Common myeloid progenitor, CD34-positive (primary cell): ENCODE results near the gene RAB11FIP4.

Experiments used
- CTCF ChIA-PET: fragments of 350-600 bp; sonication (Branson Sonifier 250); formaldehyde crosslinking; loops from one replicate; lab custom pipeline; 2021; ENCODE audit warnings: antibody characterized with exemption; lab: Charles Lee
- POLR2A ChIA-PET: fragments of 350-600 bp; sonication (Branson Sonifier 250); formaldehyde crosslinking; loops from one replicate; lab custom pipeline; 2021; ENCODE audit warnings: antibody characterized with exemption; lab: Charles Lee
- DNase-seq, 3 donors: peaks; one replicate each; pipeline versions ENCODE4 v3.0.0 to v3.0.0-alpha.2; 2013
- H3K27ac ChIP-seq, 2 experiments: 1 replicate in 1 of 2; 2 replicates in 1 of 2; pipeline ENCODE4 v1.7.0; 2013; ENCODE audit warnings: inconsistent platforms in 2 of 2, low read length in 2 of 2, mild to moderate bottlenecking in 2 of 2, low read depth in 1 of 2, moderate library complexity in 1 of 2; ENCODE audit not compliant: severe bottlenecking in 2 of 2, insufficient read depth in 1 of 2, poor library complexity in 1 of 2
- H3K27me3 ChIP-seq, 5 experiments: replicated peaks in 2 of 5; 1 replicate in 3 of 5; 2 replicates in 2 of 5; pipeline versions ENCODE4 v1.6.1 to v1.7.0; 2013; ENCODE audit warnings: low read length in 4 of 5, mild to moderate bottlenecking in 2 of 5, moderate library complexity in 2 of 5, inconsistent platforms in 1 of 5; ENCODE audit not compliant: insufficient read depth in 5 of 5, control insufficient read depth in 4 of 5
- H3K36me3 ChIP-seq, 4 experiments: 1 replicate in 2 of 4; 2 replicates in 2 of 4; pipeline versions ENCODE4 v1.6.1 to v1.7.0; 2013; ENCODE audit warnings: low read length in 3 of 4, control low read depth in 1 of 4, mild to moderate bottlenecking in 1 of 4; ENCODE audit not compliant: control insufficient read depth in 4 of 4, insufficient read depth in 4 of 4
- H3K4me1 ChIP-seq, 4 experiments: 1 replicate in 3 of 4; 2 replicates in 1 of 4; pipeline versions ENCODE4 v1.6.1 to v1.7.1; 2013; ENCODE audit warnings: low read length in 3 of 4, mild to moderate bottlenecking in 3 of 4, control low read depth in 1 of 4, inconsistent platforms in 1 of 4, moderate library complexity in 1 of 4; ENCODE audit not compliant: control insufficient read depth in 4 of 4, insufficient read depth in 4 of 4; ENCODE audit errors: control extremely low read depth in 1 of 4
- H3K4me3 ChIP-seq, 7 experiments: 1 replicate in 4 of 7; 2 replicates in 3 of 7; pipeline versions ENCODE4 v1.5.1 to v1.7.0; 2013; ENCODE audit warnings: mild to moderate bottlenecking in 7 of 7, low read length in 6 of 7, moderate library complexity in 6 of 7, inconsistent platforms in 2 of 7, low read depth in 2 of 7, control low read depth in 1 of 7; ENCODE audit not compliant: insufficient read depth in 4 of 7, control insufficient read depth in 1 of 7; ENCODE audit errors: extremely low read depth in 1 of 7
- H3K9me3 ChIP-seq, 5 experiments: 1 replicate in 4 of 5; 2 replicates in 1 of 5; pipeline versions ENCODE4 v1.6.1 to v1.7.1; 2013; ENCODE audit warnings: low read length in 4 of 5, mild to moderate bottlenecking in 2 of 5, inconsistent platforms in 1 of 5, low read depth in 1 of 5, moderate library complexity in 1 of 5; ENCODE audit not compliant: control insufficient read depth in 4 of 5, insufficient read depth in 2 of 5; ENCODE audit errors: control extremely low read depth in 1 of 5
- WGBS: methylation state at CpG from one replicate; pipeline ENCODE4 v1.1.5; 2013; ENCODE audit not compliant: insufficient coverage; 5-methylcytosine and 5-hydroxymethylcytosine counted together

Gene RAB11FIP4

GRCh38 chr17:31411707-31412285 lies 20.3 kb downstream of the RAB11FIP4 start:
- no peak overlapping the region for H3K4me3 ChIP-seq
- H3K27ac ChIP-seq: no peak overlapping the region
- ChIA-PET POLR2A (no interaction called here), CTCF (interaction anchor here (1.0 to 1.3 kb wide), 3 partner anchors 14 to 22 kb away, joined by 3 to 4 read pairs (median 3); no protein-coding TSS in a partner anchor)
- H3K4me1 ChIP-seq: peaks cover 0 to 6% (median 0%) of the 10 kb centered on the region in 4 experiments
- H3K27me3 ChIP-seq: peaks cover 0 to 5% (median 0%) of the 10 kb centered on the region in 5 experiments
- H3K36me3 ChIP-seq: no peaks in the 10 kb centered on the region
- DNase-seq: no peak
- 100% methylated on average over 8 of the region's 13 CpGs for WGBS
- H3K9me3 ChIP-seq: no peaks in the 10 kb centered on the region

GRCh38 chr17:31412511-31412910 lies 21.0 kb downstream of the RAB11FIP4 start:
- Histone ChIP-seq H3K9me3 (no peaks in the 10 kb centered on the region), H3K4me1 (peaks cover 0 to 6% (median 0%) of the 10 kb centered on the region in 4 experiments), H3K4me3 (no peak overlapping the region), H3K36me3 (no peaks in the 10 kb centered on the region), H3K27ac (no peak overlapping the region), H3K27me3 (peaks cover 0 to 2% (median 0%) of the 10 kb centered on the region in 5 experiments)
- CTCF ChIA-PET: interaction anchor here (1.3 kb wide), 1 partner anchor 15 kb away, joined by 3 read pairs; no protein-coding TSS in a partner anchor
- POLR2A ChIA-PET: no interaction called here
- 80% methylated on average over 6 of the region's 6 CpGs for WGBS
- DNase-seq: no peak

GRCh38 chr17:31413081-31413799 lies 21.8 kb downstream of the RAB11FIP4 start:
- Histone ChIP-seq H3K27me3 (peaks cover 0 to 2% (median 0%) of the 10 kb centered on the region in 5 experiments), H3K4me1 (peaks cover 0 to 6% (median 0%) of the 10 kb centered on the region in 4 experiments), H3K27ac (no peak overlapping the region), H3K36me3 (no peaks in the 10 kb centered on the region), H3K9me3 (no peaks in the 10 kb centered on the region), H3K4me3 (no peak overlapping the region)
- no peak for DNase-seq
- POLR2A ChIA-PET: interaction anchor here (0.5 kb wide), 1 partner anchor 232 kb away, joined by 3 read pairs; no protein-coding TSS in a partner anchor
- WGBS: 90% methylated on average over 11 of the region's 15 CpGs
- CTCF ChIA-PET: interaction anchor here (1.3 kb wide), 1 partner anchor 15 kb away, joined by 3 read pairs; no protein-coding TSS in a partner anchor

- Histone ChIP-seq H3K36me3 (no peaks in the 10 kb centered on the region), H3K4me1 (peaks cover 0 to 6% (median 0%) of the 10 kb centered on the region in 4 experiments), H3K27me3 (peaks cover 0 to 2% (median 0%) of the 10 kb centered on the region in 5 experiments), H3K27ac (no peak overlapping the region), H3K4me3 (no peak overlapping the region), H3K9me3 (no peaks in the 10 kb centered on the region)
- DNase-seq: no peak
- WGBS: 89% methylated on average over 12 of the region's 12 CpGs
- POLR2A ChIA-PET: interaction anchor here (0.5 kb wide), 1 partner anchor 232 kb away, joined by 3 read pairs; no protein-coding TSS in a partner anchor
- CTCF ChIA-PET: interaction anchor here (1.0 to 1.8 kb wide), 2 partner anchors 12 to 24 kb away, joined by 3 to 5 read pairs; no protein-coding TSS in a partner anchor
Observed at GRCh38 chr17:31413874-31414549, 22.5 kb downstream of the RAB11FIP4 start.

- CTCF ChIA-PET: interaction anchor here (1.0 to 1.8 kb wide), 2 partner anchors 13 to 25 kb away, joined by 3 to 5 read pairs; no protein-coding TSS in a partner anchor
- Histone ChIP-seq H3K27ac (no peak overlapping the region), H3K27me3 (peaks cover 0 to 2% (median 0%) of the 10 kb centered on the region in 5 experiments), H3K4me1 (peaks cover 0 to 6% (median 0%) of the 10 kb centered on the region in 4 experiments), H3K9me3 (no peaks in the 10 kb centered on the region), H3K36me3 (no peaks in the 10 kb centered on the region), H3K4me3 (no peak overlapping the region)
- WGBS: 96% methylated on average over 5 of the region's 6 CpGs
- DNase-seq: no peak
- POLR2A ChIA-PET: no interaction called here
Observed at GRCh38 chr17:31414550-31414918, 23.1 kb downstream of the RAB11FIP4 start.

GRCh38 chr17:31415004-31415454 lies 23.6 kb downstream of the RAB11FIP4 start:
- Histone ChIP-seq H3K9me3 (no peaks in the 10 kb centered on the region), H3K27me3 (peaks cover 0 to 2% (median 0%) of the 10 kb centered on the region in 5 experiments), H3K36me3 (no peaks in the 10 kb centered on the region), H3K27ac (no peak overlapping the region), H3K4me1 (peaks cover 0 to 6% (median 0%) of the 10 kb centered on the region in 4 experiments), H3K4me3 (no peak overlapping the region)
- DNase-seq: peak in 2 of 3 donors; percentile 63 to 65
- WGBS: 41% methylated on average over 6 of the region's 7 CpGs
- CTCF ChIA-PET: interaction anchor here (1.0 to 1.8 kb wide), 2 partner anchors 13 to 25 kb away, joined by 3 to 5 read pairs; no protein-coding TSS in a partner anchor
- POLR2A ChIA-PET: no interaction called here
